Fibroblast of lung (primary cell): Measurements from ENCODE around the gene SMAGP.
"Not testable (repeated sequence)": the region's sequence is repeated elsewhere in the genome, so short reads cannot be mapped to it uniquely, and the experiment has no call there.

Source experiments
- CTCF ChIP-seq, 2 donors: IDR thresholded peaks in 1 of 2; conservative IDR thresholded peaks in 1 of 2; 1 replicate in 1 of 2; 2 replicates in 1 of 2; pipeline ENCODE4 v1.5.1; 2011 to 2012; ENCODE audit warnings: low read length in 2 of 2, control low read depth in 1 of 2, inconsistent platforms in 1 of 2, low read depth in 1 of 2, mild to moderate bottlenecking in 1 of 2
- EZH2 ChIP-seq: IDR thresholded peaks from 2 replicates; pipeline ENCODE4 v1.5.1; 2012; ENCODE audit warnings: low read length, control low read depth, mild to moderate bottlenecking; ENCODE audit errors: missing control alignments

- not testable (repeated sequence) for TF ChIP-seq EZH2; CTCF (conservative IDR thresholded peaks at IDR 0.05 in 1 of 2, IDR thresholded peaks at IDR 0.05 in 1 of 2; ENCODE audit: low read depth in 1 of 2, low read length in 2 of 2)
These were observed 2.6 kb upstream of the SMAGP start for GRCh38 chr12:51272810-51273209.
